Fibroblast of the aortic adventitia (primary cell): Measurements from ENCODE around the gene CIPC. TPM values are rescaled to one million over a fixed set of nuclear protein-coding genes. Genes with fewer than 3 reads are reported as not detected.

Source experiments
- DNase-seq: peaks from one replicate; pipeline ENCODE4 v3.0.0-alpha.2; 2010; ENCODE audit warnings: low read depth
- H3K4me3 ChIP-seq: 2 replicates; pipeline ENCODE4 v1.5.1; 2011; ENCODE audit warnings: low read depth, mild to moderate bottlenecking, control low read depth, low read length, moderate library complexity
- total RNA-seq: library from RNA; depleted of rRNA; stranded (reverse); fragments of >200 nt; gene quantifications from 2 replicates; pipeline ENCODE4 v1.2.3, GENCODE V29; 2012; ENCODE audit warnings: low replicate concordance
- TF ChIP-seq, protein P1 (sequence below): IDR thresholded peaks from 2 replicates; pipeline ENCODE4 v1.5.1; 2011; ENCODE audit warnings: mild to moderate bottlenecking, low read length, control low read depth, inconsistent platforms; ENCODE audit not compliant: insufficient read depth

The CIPC gene
- total RNA-seq, 1 donor, result 13.9 TPM

- no peak for DNase-seq
- no peak overlapping the region for H3K4me3 ChIP-seq
- TF ChIP-seq, protein P1, sequence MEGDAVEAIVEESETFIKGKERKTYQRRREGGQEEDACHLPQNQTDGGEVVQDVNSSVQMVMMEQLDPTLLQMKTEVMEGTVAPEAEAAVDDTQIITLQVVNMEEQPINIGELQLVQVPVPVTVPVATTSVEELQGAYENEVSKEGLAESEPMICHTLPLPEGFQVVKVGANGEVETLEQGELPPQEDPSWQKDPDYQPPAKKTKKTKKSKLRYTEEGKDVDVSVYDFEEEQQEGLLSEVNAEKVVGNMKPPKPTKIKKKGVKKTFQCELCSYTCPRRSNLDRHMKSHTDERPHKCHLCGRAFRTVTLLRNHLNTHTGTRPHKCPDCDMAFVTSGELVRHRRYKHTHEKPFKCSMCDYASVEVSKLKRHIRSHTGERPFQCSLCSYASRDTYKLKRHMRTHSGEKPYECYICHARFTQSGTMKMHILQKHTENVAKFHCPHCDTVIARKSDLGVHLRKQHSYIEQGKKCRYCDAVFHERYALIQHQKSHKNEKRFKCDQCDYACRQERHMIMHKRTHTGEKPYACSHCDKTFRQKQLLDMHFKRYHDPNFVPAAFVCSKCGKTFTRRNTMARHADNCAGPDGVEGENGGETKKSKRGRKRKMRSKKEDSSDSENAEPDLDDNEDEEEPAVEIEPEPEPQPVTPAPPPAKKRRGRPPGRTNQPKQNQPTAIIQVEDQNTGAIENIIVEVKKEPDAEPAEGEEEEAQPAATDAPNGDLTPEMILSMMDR, result no peak
Observed at GRCh38 chr14:77142005-77142800, 44.1 kb downstream of the CIPC start.

- TF ChIP-seq, protein P1, result no peak
- H3K4me3 ChIP-seq, result no peak overlapping the region
- no peak for DNase-seq
Observed at GRCh38 chr14:77143071-77143470, 45.0 kb downstream of the CIPC start.

DNA sequence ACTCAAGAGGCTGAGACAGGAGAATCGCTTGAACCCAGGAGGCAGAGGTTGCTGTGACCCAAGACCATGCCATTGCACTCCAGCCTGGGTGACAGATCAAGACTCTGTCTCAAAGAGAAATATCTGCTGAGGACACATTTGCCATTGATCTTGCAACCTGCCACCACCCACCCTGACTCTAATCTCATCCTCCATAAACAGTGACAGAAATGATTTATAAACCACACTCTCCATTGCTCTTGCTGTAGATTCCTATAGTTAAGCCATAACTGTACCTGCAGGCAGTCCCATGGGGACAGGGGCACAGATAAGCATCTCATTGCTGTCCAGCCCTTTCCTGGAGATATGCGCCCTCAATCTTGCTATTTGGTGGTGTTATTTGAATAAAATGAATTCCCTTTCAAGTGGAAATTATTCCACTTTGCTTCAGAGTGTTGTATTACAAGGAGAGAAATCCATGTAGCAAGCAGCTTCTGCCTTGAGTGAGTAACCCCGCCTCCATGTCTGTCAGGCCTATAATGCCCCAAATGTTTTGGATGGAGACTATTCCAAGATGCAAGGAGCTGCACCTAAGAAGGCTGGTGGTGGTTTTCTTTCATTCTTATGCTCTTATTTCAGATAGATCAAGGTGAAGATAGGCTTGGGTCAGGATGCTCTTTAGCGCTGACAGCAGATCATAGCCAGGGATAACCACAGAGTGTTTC is 46.5 kb downstream of the CIPC start:
- TF ChIP-seq, protein P1, result no peak
- H3K4me3 ChIP-seq, result no peak overlapping the region
- no peak for DNase-seq

GRCh38 chr14:77145975-77146740 is 48.1 kb downstream of the CIPC start:
- TF ChIP-seq, protein P1, result no peak
- DNase-seq, result no peak
- no peak overlapping the region for H3K4me3 ChIP-seq

DNA sequence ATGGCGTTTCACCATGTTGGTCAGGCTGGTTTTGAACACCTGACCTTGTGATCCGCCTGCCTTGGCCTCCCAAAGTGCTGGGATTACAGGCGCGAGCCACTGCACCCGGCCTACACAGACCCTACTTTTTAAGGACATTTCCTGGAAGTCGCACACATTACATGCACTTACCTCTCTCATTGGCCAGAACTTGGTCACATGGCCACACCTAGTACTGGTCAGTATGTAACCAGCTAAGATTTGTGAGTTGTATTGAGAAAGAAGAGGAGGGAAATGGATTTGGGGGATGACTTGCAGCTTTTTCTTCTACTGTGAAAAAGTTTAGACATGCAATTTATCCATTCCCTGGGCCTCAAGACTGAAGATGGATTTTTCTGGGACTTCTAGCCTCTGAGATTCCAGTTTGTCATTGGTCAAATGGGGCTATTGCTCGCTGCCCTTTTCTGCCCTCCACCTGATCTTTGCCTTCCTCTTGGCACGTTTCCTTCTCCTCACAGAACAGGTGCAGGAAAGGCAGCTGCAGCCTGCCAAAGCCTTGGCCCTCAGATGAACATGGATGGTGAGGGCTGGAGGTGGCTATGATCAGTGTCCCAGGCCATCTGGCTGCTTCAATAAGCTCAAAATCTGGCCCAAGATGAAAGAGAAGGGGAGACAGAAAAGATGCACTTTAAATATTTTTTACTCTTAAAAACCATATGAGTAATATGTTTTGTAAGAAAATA is 50.6 kb downstream of the CIPC start:
- DNase-seq, result no peak
- TF ChIP-seq, protein P1, result no peak
- H3K4me3 ChIP-seq, result no peak overlapping the region

DNA sequence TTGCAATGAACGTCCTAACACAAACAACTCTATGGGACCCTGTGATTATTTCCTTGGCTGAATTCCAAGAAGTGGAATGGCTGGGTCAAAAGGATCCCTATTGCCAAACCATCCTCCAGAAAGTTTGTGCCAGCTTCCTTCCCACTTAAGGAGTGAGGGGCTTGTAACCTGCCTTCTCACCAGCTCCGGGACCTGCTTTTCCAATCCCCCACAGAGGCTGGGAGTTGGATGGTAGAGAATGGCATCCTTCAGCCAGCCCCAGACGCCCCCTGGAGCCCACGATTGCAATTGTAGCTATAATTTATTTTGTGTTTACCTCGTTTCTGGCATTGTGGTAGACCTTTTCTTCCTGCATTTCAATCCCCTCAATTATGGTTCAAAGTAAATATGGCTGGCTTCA is 53.2 kb downstream of the CIPC start:
- DNase-seq, result no peak
- H3K4me3 ChIP-seq, result no peak overlapping the region
- TF ChIP-seq, protein P1, result peak; percentile 55
